Stimulated activated memory B cell treated with anti-CD40 and anti-IgM and Interleukin-4, amounts not matched to agents 10 μg/mL and 1 μg/mL and 100 μg/mL, for 72 hours (primary cell): ENCODE results near the gene DAP.

Source experiments
- ATAC-seq: fragments of 150-1000 bp; cut with Tn5 transposase; 2 replicates; pipeline ENCODE4 v1.10.0; 2021
- H3K27ac Mint-ChIP-seq: one replicate; pipeline ENCODE4 v1.8.0; 2022; ENCODE audit warnings: mild to moderate bottlenecking, mixed read lengths
- H3K27me3 Mint-ChIP-seq: one replicate; pipeline ENCODE4 v1.8.0; 2022; ENCODE audit warnings: mixed read lengths
- H3K36me3 Mint-ChIP-seq: one replicate; pipeline ENCODE4 v1.8.0; 2022; ENCODE audit warnings: mixed read lengths
- H3K4me1 Mint-ChIP-seq: one replicate; pipeline ENCODE4 v1.8.0; 2022; ENCODE audit warnings: mixed read lengths
- H3K4me3 Mint-ChIP-seq: one replicate; pipeline ENCODE4 v1.8.0; 2022; ENCODE audit warnings: mild to moderate bottlenecking, moderate library complexity, mixed read lengths
- H3K9me3 Mint-ChIP-seq: one replicate; pipeline ENCODE4 v1.8.0; 2022; ENCODE audit warnings: mixed read lengths

The DAP gene

DNA sequence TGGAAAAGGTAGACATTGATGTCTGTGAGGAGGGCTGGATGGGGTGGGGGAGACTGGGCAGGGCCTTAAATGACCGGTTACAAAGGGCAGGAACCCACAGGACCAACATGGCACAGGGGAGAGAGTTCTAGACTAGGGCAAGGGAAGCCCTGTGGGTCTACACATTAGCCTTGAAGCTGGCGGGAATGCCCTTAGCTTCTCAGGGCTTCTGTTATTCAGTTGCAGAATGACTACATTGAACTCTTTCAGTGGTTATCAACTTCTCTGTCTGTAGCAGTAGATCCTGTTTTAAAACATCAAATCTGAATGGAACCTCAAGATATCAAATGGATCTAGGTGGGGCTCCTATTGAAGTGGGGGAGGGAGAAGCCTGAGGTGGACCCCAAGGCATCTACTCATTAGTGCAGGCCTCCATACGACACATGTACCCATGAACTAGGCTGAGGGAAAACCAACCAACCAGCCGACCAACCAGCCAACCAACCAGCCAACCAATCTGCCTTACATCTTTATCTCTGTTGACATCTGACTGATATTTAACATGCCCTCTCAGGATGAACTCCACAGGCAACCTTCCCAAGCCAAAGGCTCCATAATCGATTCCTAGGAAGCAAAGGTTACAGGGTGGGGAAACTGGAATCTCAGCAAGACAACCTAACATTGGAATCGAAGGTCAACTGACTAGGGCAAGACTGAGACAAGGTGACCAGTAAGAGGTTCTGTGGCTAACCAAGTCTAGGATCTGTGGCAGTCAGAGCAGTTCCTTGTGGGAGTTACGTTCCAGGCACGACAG, 48.3 kb downstream of the DAP start:
- peak overlapping the region; percentile 20 for H3K27ac Mint-ChIP-seq
- peaks cover 43% of the 10 kb centered on the region for H3K4me1 Mint-ChIP-seq
- no peaks in the 10 kb centered on the region for H3K9me3 Mint-ChIP-seq
- H3K4me3 Mint-ChIP-seq, result no peak overlapping the region
- H3K27me3 Mint-ChIP-seq, result no peaks in the 10 kb centered on the region
- peaks cover 75% of the 10 kb centered on the region for H3K36me3 Mint-ChIP-seq
- peak; percentile 85 for ATAC-seq

GRCh38 chr5:10711562-10711961, 49.5 kb downstream of the DAP start:
- no peaks in the 10 kb centered on the region for H3K9me3 Mint-ChIP-seq
- no peak for ATAC-seq
- H3K36me3 Mint-ChIP-seq, result peaks cover 71% of the 10 kb centered on the region
- no peak overlapping the region for H3K27ac Mint-ChIP-seq
- H3K4me3 Mint-ChIP-seq, result no peak overlapping the region
- H3K27me3 Mint-ChIP-seq, result no peaks in the 10 kb centered on the region
- H3K4me1 Mint-ChIP-seq, result peaks cover 54% of the 10 kb centered on the region

DNA sequence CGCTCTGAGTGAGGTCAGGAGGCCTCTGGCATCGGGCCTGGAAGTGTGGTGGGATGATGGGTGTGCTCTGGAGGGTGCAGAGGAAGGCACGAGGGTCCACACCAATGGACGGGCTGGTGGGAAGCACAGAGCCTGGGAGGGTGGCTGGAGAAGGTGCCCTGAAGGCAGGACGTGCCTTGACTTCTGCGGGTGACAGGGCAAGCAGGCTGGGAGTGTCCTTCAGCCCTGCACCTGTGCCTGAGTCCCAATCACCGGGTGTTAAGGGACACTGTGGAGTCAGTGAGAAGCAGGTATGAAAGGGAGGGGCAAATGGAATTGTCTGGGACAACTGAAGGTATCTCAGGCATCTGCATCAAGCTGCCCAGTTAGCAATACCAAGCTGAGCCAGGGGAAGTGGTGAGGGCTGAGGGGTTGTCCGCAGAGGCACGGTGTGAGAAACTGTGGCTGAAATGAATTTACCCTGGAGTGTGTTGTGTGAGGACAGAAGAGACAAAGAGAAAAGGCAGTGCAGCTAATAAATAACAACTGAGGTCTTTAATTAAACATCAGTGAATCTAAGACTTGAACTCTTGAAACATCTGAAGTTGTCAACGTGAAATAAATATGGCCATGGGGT, 50.4 kb downstream of the DAP start:
- Mint-ChIP-seq H3K36me3 (peaks cover 62% of the 10 kb centered on the region), H3K9me3 (no peaks in the 10 kb centered on the region), H3K27me3 (no peaks in the 10 kb centered on the region), H3K4me1 (peaks cover 63% of the 10 kb centered on the region), H3K27ac (no peak overlapping the region), H3K4me3 (no peak overlapping the region)
- no peak for ATAC-seq

DNA sequence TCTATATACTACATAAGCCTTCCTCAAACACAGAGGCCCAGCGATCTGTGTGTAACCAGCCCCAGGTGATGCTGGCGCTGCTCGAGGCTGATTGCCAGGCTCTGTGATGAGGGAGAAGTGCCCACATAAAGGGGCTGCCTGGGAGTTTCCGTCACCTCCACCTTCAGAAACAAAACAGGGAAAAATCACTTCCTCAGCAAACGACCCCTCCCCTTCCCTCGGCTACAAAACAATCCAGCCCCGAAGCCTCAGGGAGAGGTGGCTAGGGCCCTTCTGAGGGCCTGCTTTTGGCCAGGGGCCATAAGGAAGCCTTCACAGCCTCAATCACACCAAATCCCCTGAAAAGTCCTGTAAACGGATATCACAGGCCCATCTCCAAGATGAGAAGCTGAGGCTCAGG, 51.1 kb downstream of the DAP start:
- ATAC-seq, result no peak
- no peaks in the 10 kb centered on the region for H3K9me3 Mint-ChIP-seq
- no peak overlapping the region for H3K4me3 Mint-ChIP-seq
- H3K4me1 Mint-ChIP-seq, result peaks cover 69% of the 10 kb centered on the region
- H3K36me3 Mint-ChIP-seq, result peaks cover 55% of the 10 kb centered on the region
- H3K27me3 Mint-ChIP-seq, result no peaks in the 10 kb centered on the region
- no peak overlapping the region for H3K27ac Mint-ChIP-seq

DNA sequence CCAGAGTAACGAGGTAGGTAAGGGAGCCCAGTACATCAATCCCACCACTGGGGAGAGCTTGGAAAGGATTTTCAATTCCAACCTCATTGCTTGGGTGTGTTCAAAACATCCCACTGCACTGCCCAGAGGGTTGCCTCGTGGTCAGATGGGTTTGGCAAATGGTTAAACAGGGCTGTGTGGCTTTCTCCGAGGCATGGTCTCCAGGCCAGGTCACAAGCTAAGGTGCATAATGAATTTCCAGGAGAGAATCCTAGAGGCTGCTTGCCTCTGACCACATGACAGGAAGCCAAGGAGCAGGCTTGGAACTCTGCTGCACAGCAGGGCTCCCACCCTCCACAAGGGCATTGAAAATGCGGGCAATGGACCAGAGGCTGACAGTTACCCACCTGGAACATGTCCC, 51.6 kb downstream of the DAP start:
- peaks cover 50% of the 10 kb centered on the region for H3K36me3 Mint-ChIP-seq
- H3K4me3 Mint-ChIP-seq, result no peak overlapping the region
- no peak overlapping the region for H3K27ac Mint-ChIP-seq
- ATAC-seq, result no peak
- H3K27me3 Mint-ChIP-seq, result no peaks in the 10 kb centered on the region
- no peaks in the 10 kb centered on the region for H3K9me3 Mint-ChIP-seq
- peaks cover 75% of the 10 kb centered on the region for H3K4me1 Mint-ChIP-seq

GRCh38 chr5:10708189-10708944, 52.7 kb downstream of the DAP start:
- Mint-ChIP-seq H3K27me3 (no peaks in the 10 kb centered on the region), H3K4me3 (no peak overlapping the region), H3K4me1 (peaks cover 78% of the 10 kb centered on the region), H3K9me3 (no peaks in the 10 kb centered on the region), H3K36me3 (peaks cover 45% of the 10 kb centered on the region), H3K27ac (no peak overlapping the region)
- ATAC-seq, result no peak

- peaks cover 77% of the 10 kb centered on the region for H3K4me1 Mint-ChIP-seq
- ATAC-seq, result no peak
- H3K36me3 Mint-ChIP-seq, result peaks cover 41% of the 10 kb centered on the region
- no peak overlapping the region for H3K27ac Mint-ChIP-seq
- no peaks in the 10 kb centered on the region for H3K27me3 Mint-ChIP-seq
- no peaks in the 10 kb centered on the region for H3K9me3 Mint-ChIP-seq
- H3K4me3 Mint-ChIP-seq, result no peak overlapping the region
Observed at GRCh38 chr5:10707198-10708142, 53.6 kb downstream of the DAP start.

DNA sequence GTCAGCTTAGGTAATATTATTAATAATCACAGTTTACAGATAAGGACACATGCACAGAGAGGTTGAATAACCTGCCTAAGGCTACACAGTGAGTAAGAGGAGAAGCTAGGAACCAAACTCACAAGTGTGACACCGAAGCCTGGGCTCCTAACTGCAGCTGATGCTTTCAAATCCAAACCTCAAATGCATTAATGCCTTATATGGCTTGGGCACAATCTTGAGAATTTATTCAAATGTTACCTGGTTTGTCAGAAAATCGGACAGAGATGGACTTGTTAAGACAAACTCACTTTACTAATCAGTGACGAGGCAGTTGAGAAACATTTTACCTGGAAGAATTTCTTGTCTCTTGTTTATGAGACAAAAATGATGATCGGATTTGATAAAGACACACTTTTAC, 54.7 kb downstream of the DAP start:
- Mint-ChIP-seq H3K36me3 (peaks cover 30% of the 10 kb centered on the region), H3K27ac (no peak overlapping the region), H3K4me3 (no peak overlapping the region), H3K27me3 (no peaks in the 10 kb centered on the region), H3K4me1 (peaks cover 74% of the 10 kb centered on the region), H3K9me3 (no peaks in the 10 kb centered on the region)
- no peak for ATAC-seq

- Mint-ChIP-seq H3K27me3 (no peaks in the 10 kb centered on the region), H3K9me3 (no peaks in the 10 kb centered on the region), H3K27ac (peak overlapping the region; percentile 78), H3K4me1 (peaks cover 76% of the 10 kb centered on the region), H3K36me3 (peaks cover 27% of the 10 kb centered on the region), H3K4me3 (no peak overlapping the region)
- no peak for ATAC-seq
Observed at GRCh38 chr5:10705747-10706146, 55.3 kb downstream of the DAP start.

DNA sequence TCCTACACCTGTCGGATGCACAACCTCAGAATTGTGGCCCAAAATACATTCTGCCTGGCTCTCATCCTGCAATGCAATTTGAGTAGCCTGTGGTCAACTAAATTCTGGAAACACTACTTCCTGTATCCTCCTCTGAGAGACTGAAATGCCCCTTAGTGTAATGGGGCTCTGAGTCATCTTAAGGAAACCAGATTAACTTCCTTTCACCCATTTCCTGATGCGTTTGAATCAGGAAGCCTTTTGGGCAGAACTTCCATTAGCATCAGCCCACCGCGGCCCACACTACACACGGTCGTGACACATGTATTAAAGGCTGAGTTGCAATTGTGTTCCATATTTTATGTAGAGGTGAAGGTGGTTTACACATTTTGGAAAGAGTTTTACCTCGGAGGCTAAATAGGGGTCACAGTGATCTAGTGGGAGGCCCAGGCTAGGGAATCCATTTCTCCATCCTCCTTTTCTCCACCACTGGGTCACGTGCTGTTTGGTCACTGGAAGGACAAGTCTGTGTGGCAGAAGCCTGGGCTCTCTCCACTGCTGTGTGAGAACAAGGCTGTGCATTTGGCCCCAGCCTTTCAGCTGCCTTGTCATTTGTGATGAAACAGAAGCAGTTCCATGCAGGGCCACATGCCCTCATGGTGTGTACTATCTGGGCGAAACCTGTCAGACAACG, 55.9 kb downstream of the DAP start:
- Mint-ChIP-seq H3K9me3 (no peaks in the 10 kb centered on the region), H3K27ac (peak overlapping the region; percentile 78)

GRCh38 chr5:10703676-10704075, 57.4 kb downstream of the DAP start:
- no peak for ATAC-seq
- H3K27ac Mint-ChIP-seq, result peak overlapping the region; percentile 78

More for the DNA sequence above, 55.9 kb downstream of the DAP start:
- ATAC-seq, result peak; percentile 42
- H3K36me3 Mint-ChIP-seq, result peaks cover 22% of the 10 kb centered on the region
- H3K4me1 Mint-ChIP-seq, result peaks cover 79% of the 10 kb centered on the region
- no peaks in the 10 kb centered on the region for H3K27me3 Mint-ChIP-seq
- H3K4me3 Mint-ChIP-seq, result no peak overlapping the region

DNA sequence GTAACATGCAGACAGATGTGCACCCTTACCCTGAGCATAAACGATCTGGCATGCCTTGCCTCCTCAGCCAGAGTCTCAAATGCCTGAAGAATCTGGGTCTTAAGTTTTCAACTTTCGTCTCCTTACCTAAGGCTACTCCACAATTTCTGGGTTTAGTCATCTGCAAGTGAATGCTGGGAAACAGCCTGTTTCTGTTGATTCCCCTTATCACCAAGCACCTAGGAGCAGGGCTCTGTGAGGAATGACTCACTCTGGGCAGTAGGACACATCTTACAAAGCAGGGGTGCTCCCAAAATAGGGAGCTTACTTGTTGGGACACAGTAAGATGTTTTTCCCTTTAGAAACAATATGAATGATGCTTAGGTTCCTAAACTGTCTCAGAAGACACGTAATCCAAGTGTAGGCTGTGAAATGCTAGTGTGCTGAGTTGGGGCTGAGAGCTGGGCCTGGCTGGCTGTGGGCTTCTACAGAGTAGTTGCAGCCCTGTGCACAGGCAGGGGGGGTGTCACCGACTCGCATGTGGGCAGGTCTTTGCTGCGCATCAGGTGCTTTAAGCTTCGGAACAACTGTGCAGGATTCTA, 58.0 kb downstream of the DAP start:
- peaks cover 86% of the 10 kb centered on the region for H3K4me1 Mint-ChIP-seq
- peak overlapping the region; percentile 15 for H3K4me3 Mint-ChIP-seq
- no peaks in the 10 kb centered on the region for H3K27me3 Mint-ChIP-seq
- ATAC-seq, result no peak
- H3K27ac Mint-ChIP-seq, result peak overlapping the region; percentile 50
- no peaks in the 10 kb centered on the region for H3K9me3 Mint-ChIP-seq
- peaks cover 14% of the 10 kb centered on the region for H3K36me3 Mint-ChIP-seq

More at GRCh38 chr5:10703676-10704075, 57.4 kb downstream of the DAP start:
- H3K4me1 Mint-ChIP-seq, result peaks cover 88% of the 10 kb centered on the region
- no peaks in the 10 kb centered on the region for H3K27me3 Mint-ChIP-seq
- peaks cover 21% of the 10 kb centered on the region for H3K36me3 Mint-ChIP-seq
- H3K4me3 Mint-ChIP-seq, result no peak overlapping the region
- no peaks in the 10 kb centered on the region for H3K9me3 Mint-ChIP-seq

GRCh38 chr5:10702040-10702629, 58.9 kb downstream of the DAP start:
- H3K27me3 Mint-ChIP-seq, result no peaks in the 10 kb centered on the region
- H3K27ac Mint-ChIP-seq, result no peak overlapping the region
- H3K4me1 Mint-ChIP-seq, result peaks cover 86% of the 10 kb centered on the region
- peaks cover 9% of the 10 kb centered on the region for H3K36me3 Mint-ChIP-seq
- H3K4me3 Mint-ChIP-seq, result no peak overlapping the region
- H3K9me3 Mint-ChIP-seq, result no peaks in the 10 kb centered on the region
- ATAC-seq, result no peak
